T-helper 1 cell treated with Interleukin-12 subunit alpha and Interleukin-12 subunit beta and Interleukin-4 antibody, amounts not matched to agents 30 ng/mL and 1 ng/mL, for 36 hours (primary cell): Measurements from ENCODE around the gene SLCO2A1. TPM values are rescaled to one million over a fixed set of nuclear protein-coding genes. Genes with fewer than 3 reads are reported as not detected.

Experiments
- intact Hi-C: fragments of 100-400 bp; cut with micrococcal nuclease; formaldehyde crosslinking; loops from one replicate; pipeline ENCODE4 v1.15.1; 2024
- total RNA-seq: library from RNA; stranded (reverse); gene quantifications from 2 replicates; pipeline ENCODE4 v1.2.3, GENCODE V29; 2022

SLCO2A1 gene
- total RNA-seq, 1 donor from 2014 or later, result not detected

DNA sequence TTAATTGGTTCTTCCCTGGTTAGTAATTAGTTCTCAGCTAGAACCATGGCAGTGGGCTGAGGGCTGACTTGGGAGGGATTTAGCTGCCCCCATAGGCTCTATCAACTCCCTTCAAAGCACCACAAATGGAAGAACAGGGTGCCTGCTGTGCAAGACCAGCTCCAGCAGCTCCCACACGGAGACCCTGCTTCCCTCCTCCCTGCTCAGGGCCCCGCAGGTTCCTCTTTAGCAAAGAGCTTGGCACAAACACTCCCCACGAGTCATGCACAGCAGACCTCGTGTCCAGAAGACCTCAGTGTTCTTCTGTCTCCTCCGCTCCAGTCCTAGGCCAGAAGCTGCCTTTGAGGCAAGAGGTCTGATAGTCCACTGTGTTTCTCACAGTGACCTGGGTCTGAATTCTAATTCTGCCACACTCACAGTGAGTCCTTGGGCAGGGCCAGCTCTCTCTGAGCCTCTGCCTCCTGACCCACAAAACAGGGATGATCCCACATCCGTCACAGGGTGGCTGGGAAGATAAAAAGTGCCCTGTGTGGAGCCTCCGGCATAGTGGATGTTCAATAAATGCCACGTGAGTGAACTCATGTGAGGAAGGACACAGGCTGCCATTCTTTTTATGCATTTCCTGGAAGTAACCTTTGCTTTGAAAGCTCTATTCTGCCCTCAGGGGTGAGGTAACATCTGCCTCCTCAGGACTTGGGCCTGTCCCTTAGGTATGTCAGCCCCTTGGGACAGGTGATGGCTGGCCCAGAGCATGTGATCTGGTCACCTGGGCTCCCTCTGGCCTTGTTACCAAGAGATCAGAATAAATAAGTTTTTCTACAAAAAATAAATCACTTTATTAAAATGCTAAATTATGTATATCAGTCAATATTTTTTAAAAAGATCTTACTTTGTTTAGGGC is 141.7 kb downstream of the SLCO2A1 start:
- intact Hi-C loops, result no loop called here

DNA sequence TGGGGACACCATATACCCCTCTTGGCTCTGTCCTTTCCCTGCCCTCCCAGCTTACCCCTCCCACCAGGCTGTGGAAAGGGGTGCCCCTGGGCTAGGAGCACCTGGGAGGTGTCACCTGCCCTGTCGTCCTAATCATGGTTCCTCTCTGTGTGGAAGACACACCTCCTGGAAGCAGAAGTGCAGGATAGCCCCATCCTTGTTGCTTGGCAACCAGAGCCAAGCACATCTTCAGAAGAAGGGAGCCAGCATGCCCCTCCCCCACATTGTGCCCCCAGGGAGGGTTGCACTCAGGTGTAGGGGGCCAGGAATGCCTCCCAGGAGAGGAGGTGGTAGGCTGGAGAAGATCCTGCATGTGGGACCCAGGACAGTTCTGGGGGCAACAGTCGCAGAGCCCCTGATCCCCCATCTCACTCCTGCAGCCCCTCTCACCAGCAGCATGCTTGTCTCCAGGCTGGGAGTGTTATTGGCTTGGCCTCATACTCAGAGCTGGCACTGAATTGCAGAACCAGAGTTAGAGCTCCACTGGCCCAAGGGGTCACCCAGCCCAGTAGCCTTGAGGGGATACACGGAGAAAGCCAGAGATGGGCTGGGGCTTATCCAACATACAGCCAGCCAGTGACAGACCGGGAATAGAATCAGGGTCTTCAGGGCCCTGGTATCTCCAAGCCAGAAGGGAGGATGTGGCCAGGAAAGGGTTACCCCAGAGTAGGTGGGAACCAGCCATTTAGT is 142.5 kb downstream of the SLCO2A1 start:
- intact Hi-C loops, result no loop called here

DNA sequence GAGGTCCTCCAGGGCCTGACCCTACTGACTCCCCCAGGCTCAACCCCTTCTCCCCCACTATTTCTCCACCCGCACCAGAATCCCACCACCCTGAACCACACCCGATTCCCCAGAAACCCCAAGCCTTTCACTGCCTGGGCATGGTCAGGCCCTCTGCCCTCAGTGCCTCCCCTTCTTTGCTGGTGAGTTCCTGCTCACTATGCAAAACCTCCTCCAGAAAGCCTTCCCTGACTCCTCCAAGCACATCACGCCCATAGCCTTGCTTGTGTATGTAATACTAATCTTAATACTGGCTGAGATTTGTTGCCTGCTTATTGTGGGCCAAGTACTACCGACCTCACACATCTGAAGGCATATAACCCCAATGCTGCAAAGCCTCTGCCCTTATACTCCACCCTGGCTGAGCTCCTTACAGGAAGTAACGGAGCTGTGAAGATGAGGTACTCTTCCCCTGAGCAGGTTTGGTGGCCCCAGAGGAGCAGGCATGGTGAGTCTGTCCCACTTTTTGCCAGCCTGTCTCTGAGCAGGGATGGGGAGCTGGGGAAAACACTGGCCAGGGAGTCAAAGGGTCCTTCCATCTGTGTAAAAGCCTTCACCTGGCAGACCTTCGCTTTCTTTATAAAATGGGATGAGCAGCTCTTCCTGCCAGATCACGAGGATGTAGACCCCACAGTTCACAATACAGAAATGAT is 143.5 kb downstream of the SLCO2A1 start:
- intact Hi-C loops, result no loop called here

DNA sequence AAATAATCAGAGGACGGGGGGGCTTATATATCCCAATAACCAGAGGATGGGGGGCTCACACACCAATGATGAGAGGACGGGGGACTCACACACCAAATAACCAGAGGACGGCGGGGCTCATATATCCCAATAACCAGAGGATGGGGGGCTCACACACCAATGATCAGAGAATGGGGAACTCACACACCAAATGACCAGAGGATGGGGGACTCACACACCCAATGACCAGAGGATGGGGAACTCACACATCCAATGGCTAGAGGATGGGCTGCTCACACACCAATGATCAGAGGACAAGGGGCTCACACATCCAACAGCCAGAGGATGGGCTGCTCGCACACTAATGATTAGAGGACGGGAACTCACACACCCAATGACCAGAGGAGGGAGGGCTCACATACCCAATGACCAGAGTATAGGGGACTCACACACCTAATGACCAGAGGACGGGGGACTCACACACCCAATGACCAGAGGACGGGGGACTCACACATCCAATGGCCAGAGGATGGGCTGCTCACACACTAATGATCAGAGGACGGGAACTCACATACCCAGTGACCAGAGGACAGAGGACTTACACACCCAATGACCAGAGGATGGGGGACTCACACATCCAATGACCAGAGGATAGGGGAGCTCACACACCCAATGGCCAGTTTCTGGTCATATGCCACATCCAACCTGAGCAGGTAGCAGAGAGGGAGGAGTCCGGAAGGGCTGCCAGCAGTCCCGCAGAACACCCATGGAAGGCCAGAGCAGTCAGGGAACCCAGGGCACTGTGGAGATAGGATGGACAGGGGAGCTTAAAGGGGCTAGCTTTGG is 144.6 kb downstream of the SLCO2A1 start:
- intact Hi-C loops, result no loop called here

DNA sequence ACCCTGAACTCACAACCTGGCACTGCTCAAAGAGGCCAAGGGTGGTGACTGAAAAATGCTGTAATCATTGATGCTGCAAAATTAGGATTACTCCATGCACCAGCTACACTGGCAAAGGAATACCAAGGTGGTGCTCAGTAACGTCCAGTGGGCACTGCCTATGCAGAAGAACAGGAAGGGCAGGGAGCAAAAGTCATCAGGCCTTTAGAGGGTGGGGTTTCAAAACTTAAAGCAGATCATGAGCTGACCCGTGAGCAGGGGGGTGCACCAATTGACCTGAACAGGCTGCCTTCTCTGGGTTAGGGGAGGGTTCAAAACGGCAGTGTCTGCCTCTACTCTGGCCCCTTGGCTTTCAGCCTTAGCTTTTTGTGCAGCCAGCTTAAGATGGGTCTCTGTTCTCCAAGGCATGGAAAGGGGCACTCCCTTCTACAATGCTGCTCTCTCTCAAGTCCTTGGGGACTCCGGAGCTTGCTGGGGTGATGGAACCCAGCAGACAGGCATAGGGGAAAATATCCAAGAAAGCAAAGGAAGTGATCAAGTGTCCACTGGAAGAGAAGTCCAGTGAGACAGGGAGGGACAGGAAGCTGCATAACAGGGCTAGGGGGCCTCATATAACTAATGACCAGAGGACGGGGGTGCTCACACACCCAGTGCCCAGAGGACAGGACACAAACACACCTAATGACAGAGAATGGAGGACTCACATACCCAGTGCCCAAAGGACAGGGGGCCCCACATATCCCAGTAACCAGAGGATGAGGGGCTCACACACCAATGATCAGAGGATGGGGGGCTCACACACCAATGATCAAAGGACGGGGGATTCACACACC is 145.5 kb downstream of the SLCO2A1 start:
- intact Hi-C loops, result no loop called here

DNA sequence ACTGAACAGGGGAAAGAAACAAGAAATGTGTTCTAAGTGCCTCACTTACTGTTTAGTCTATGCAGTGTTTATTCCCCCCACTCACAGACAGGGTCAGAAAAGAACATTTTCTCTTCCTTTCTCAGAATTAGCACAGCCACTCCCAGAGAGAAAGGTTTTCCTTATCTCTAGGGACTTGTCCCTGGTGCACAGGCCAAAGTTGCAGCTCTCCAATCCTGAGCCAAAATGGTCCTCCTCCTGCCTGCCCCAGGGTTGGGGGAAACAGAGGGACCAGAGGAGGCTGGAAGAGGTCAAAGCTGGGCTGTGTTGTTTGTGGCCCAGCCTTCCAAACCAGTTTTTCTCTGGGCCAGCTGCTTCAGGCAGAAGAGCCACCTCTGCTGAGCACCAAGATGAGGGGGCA is 146.1 kb downstream of the SLCO2A1 start:
- intact Hi-C loops, result no loop called here

DNA sequence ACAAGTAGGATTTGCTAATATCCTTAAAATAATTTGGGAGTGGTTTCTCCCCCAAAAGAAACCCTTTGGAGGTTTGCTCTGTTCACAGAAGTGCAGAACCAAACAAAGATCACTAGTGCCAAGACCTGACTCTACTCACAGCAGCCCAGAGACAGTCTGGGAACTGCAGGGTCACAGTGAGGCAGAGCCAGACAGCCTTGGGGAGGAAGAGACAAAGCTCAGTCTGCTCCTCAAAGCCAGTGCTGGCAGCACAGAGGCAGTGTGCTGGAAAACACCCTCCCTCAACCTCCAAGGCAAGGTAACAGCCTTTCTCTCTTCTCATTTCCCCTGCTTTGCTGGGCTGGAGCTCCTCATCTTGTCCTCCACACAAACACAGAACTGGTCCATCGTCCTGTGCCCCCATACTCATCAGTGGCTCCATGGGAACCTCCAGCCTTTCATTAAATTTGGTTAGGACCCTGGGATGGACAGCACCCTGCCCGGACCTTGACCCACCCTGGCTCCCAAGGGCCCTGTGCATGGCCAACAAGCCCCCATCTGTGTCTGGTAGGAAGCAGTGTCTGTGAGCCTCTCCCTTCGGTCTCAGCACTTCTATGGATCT is 146.6 kb downstream of the SLCO2A1 start:
- intact Hi-C loops, result no loop called here

DNA sequence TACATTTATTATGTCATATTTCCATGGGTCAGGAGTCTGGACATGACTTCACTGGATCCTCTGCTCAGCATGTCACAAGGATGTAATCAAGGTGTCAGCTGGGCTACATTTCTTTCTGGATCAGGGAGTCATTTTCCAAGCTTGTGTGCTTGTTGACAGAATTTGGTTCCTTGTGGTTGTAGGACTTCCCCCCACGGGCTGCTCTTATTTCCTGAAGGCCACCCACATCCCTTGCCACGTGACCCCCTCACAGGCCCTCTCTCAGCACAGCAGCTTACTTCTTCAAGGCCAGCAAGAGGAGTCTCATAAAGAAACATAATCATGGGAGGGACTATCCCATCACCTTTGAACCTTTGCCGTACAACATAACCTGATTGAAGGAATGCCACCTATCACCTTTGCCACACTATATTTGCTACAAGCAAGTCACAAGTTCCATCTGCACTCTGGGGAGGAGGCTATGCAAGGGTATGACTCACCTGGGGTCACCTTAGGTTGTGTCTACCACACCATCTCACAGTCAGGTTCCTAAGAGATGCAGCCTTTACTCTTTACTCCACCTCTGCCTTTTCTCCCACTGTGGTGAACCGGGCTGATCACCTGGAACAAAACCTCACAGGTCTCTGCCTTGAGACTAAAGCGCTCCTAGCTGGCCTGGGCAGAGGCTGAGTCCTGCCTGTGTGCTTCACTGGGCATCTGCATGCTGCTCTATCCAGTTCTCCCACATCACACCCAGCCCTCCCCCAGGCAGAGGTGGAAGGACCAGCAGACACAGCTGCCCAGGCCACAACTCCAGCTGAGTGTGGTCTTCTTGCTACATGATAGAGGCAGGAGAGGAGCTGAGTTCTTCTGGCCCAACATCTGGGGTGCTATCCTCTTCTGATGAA is 147.5 kb downstream of the SLCO2A1 start:
- intact Hi-C loops, result no loop called here

DNA sequence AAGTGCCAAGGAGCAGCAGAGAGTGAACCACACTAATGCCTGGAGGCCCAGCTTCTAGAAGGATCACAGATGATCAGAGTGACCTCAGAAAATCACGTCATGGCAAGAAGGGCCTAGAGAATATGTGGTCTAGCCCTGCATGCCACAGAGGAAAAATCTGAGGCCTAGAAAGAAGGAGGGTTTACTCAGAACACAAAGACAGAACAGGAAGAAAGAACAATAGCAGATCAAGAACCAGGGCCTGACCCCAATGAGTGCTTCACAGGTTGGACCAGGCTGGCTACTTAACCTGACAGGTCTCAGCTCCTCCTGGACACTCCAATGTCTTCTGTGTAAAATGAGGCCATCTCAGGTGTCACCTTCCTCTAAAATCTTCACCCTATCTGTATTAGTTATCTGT is 148.2 kb downstream of the SLCO2A1 start:
- intact Hi-C loops, result no loop called here

DNA sequence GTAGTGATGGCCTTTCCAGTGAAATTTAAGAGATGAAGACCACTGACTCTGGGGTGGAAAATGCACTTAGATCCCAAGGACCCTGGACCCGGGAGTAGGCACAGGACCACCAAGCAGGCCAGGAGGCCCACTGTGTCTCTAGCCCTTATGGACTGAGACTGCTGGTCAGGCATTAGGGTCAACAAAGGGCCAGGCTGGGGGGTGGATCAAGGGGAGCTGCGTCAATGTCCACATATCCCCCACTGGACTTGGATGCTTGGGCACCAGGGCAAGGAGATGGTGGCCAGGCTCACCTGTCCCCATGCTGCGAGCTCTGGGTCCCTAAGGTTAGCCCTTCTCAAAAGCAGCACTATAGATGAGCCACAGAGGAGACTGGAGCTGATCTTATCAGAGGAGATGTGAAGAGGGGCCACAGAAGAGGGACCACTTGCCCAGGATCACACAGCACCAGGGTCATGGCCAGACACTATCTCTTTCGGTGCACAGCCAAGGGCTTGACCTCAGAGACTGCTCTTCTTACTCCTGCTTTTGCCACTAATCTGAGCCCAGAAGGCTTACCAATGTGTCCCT is 148.8 kb downstream of the SLCO2A1 start:
- intact Hi-C loops, result no loop called here

DNA sequence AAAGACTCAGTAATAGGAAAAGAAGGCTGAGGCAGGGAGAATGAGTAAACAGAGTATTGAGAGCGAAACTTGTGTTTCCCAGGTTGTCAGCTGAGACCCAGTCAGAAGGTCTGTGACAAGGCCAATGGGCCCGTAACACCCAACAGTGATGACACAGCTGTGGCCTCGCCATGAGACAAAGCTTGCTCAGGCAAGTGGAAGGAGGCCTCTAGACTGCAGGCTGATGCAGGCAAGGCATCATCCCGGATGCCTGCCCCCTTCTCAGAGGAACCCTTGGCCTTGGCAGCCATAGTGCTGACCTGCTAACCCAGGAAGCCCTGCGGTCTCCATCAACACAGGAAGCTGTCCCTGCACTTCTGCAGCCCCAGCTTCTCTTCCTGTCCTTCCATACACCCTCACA is 149.4 kb downstream of the SLCO2A1 start:
- intact Hi-C loops, result no loop called here

DNA sequence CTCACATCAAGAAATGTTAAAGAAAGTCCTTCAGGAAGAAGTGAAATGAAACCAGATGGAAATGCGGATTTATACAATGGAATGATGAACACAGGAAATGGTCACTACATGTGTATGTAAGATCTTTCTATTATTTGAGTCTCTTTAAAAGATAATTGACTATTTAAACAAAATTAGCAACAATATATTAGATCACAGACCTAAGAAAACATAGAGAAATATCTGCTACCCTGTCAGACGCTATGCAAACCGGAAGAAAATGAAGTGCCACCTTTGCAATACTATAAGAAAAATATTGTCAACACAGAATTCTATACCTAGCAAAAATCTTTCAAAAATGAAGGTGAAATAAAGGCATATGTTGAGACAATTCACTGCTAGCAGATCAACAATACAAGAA is 151.2 kb downstream of the SLCO2A1 start:
- intact Hi-C loops, result no loop called here

Other genes starting within 250 kb of the SLCO2A1 start
- 71.6 and 73.1 TPM in 2 replicates for gene SRPRB, start 224.1 kb downstream of the SLCO2A1 start, total RNA-seq
- 0.61 TPM in 2 replicates for gene RAB6B, start 134.0 kb downstream of the SLCO2A1 start, total RNA-seq
- gene RYK, start 220.9 kb upstream of the SLCO2A1 start, total RNA-seq, result 8.7 and 10.5 TPM in 2 replicates